HepG2 (cell line): Measurements from ENCODE around the gene TIMM10. TPM values are rescaled to one million over a fixed set of nuclear protein-coding genes. Genes with fewer than 3 reads are reported as not detected.

ENCODE experiments used
- GFI1 ChIP-seq: sonication (generic); formaldehyde crosslinking; IDR thresholded peaks from 2 replicates; pipeline ENCODE4 v1.5.0; 2020; ENCODE audit warnings: missing genetic modification reagents, mild to moderate bottlenecking, borderline replicate concordance
- HOXA9 ChIP-seq: sonication (generic); formaldehyde crosslinking; IDR thresholded peaks from 2 replicates; pipeline ENCODE4 v1.8.1; 2022; ENCODE audit warnings: missing genetic modification reagents, mild to moderate bottlenecking, moderate library complexity, borderline replicate concordance
- KDM2A ChIP-seq: sonication (generic); formaldehyde crosslinking; IDR thresholded peaks from 2 replicates; pipeline ENCODE4 v1.4.0; 2020; ENCODE audit warnings: low read depth, missing genetic modification reagents, borderline replicate concordance
- MTA1 ChIP-seq: sonication (generic); formaldehyde crosslinking; IDR thresholded peaks from 2 replicates; pipeline ENCODE4 v1.4.0; 2020; ENCODE audit warnings: missing genetic modification reagents, mild to moderate bottlenecking, borderline replicate concordance
- MTF2 ChIP-seq: sonication (generic); formaldehyde crosslinking; IDR thresholded peaks from 2 replicates; pipeline ENCODE4 v1.5.0; 2020; ENCODE audit warnings: missing genetic modification reagents, borderline replicate concordance
- NCOA2 ChIP-seq: sonication (generic); formaldehyde crosslinking; IDR thresholded peaks from 2 replicates; pipeline ENCODE4 v1.8.0; 2022; ENCODE audit warnings: inconsistent platforms
- NRL ChIP-seq: sonication (generic); formaldehyde crosslinking; IDR thresholded peaks from 2 replicates; pipeline ENCODE4 v1.5.0; 2020; ENCODE audit warnings: missing genetic modification reagents, mild to moderate bottlenecking, moderate library complexity, borderline replicate concordance
- POLR2AphosphoS2 ChIP-seq: IDR thresholded peaks from 2 replicates; pipeline ENCODE4 v1.6.1; 2011; ENCODE audit warnings: low read depth, low read length, improper control_type of control experiment
- SRSF1 ChIP-seq: fragments of 200-400 bp; formaldehyde crosslinking; optimal IDR thresholded peaks from 2 replicates; pipeline ENCODE3; 2017; ENCODE audit warnings: mild to moderate bottlenecking, low read depth, low read length, moderate library complexity
- TAF15 ChIP-seq: fragments of 200-400 bp; formaldehyde crosslinking; IDR thresholded peaks from one replicate; pipeline ENCODE4 v1.6.1; 2018; ENCODE audit warnings: mild to moderate bottlenecking, low read depth, low read length; ENCODE audit not compliant: poor library complexity, severe bottlenecking
- ZMYM3 ChIP-seq: sonication (generic); formaldehyde crosslinking; IDR thresholded peaks from 2 replicates; pipeline ENCODE4 v1.5.1; 2020; ENCODE audit warnings: mild to moderate bottlenecking, missing genetic modification reagents
- ZNF510 ChIP-seq: sonication (generic); formaldehyde crosslinking; IDR thresholded peaks from 2 replicates; pipeline ENCODE4 v1.4.0; 2020; ENCODE audit warnings: low read depth, mild to moderate bottlenecking, missing genetic modification reagents
- ZNF549 ChIP-seq: sonication (generic); formaldehyde crosslinking; IDR thresholded peaks from 2 replicates; pipeline ENCODE4 v1.5.0; 2020; ENCODE audit warnings: missing genetic modification reagents
- ZNF672 ChIP-seq: sonication (generic); formaldehyde crosslinking; IDR thresholded peaks from 2 replicates; pipeline ENCODE4 v1.8.1; 2022; ENCODE audit warnings: missing genetic modification reagents
- polyA plus RNA-seq, 8 experiments: library from polyadenylated mRNA; depleted of rRNA in 3 of 8; stranded (reverse) in 7 of 8; unstranded in 1 of 8; fragments of >200 nt; fragmentation: Illumina TruSeq in 4 of 8; extraction: Trizol in 4 of 8; gene quantifications; 2 replicates each; pipeline versions ENCODE4 v1.2.1 to v1.2.3, GENCODE V29; 2011 to 2016; ENCODE audit warnings: low read depth in 4 of 8, missing spikeins in 1 of 8, mixed read lengths in 1 of 8; ENCODE audit not compliant: insufficient read depth in 1 of 8
- total RNA-seq, 5 experiments: library from RNA; depleted of rRNA; stranded (reverse); fragments of >200 nt; fragmentation: Illumina TruSeq; extraction: Trizol; gene quantifications; 2 replicates each; pipeline ENCODE4 v1.2.3, GENCODE V29; 2016; ENCODE audit warnings: low read depth in 1 of 5
- TF ChIP-seq, protein P1 (sequence below): sonication (generic); formaldehyde crosslinking; IDR thresholded peaks from 2 replicates; pipeline ENCODE4; 2020; ENCODE audit warnings: missing genetic modification reagents, mild to moderate bottlenecking, borderline replicate concordance
- TF ChIP-seq, protein P2 (sequence below): sonication (generic); formaldehyde crosslinking; IDR thresholded peaks from 2 replicates; pipeline ENCODE4 v1.5.0; 2020; ENCODE audit warnings: missing genetic modification reagents, mild to moderate bottlenecking, borderline replicate concordance
- TF ChIP-seq, protein P3 (sequence below): sonication (generic); formaldehyde crosslinking; IDR thresholded peaks from 2 replicates; pipeline ENCODE4 v1.5.0; 2020; ENCODE audit warnings: mild to moderate bottlenecking, missing genetic modification reagents, borderline replicate concordance

Gene TIMM10
- total and polyA plus RNA-seq, 2 of the 13 experiments (the other 11 are each of a cell fraction or from before 2014, with no cell fraction given): 67.8 to 82.2 TPM

DNA sequence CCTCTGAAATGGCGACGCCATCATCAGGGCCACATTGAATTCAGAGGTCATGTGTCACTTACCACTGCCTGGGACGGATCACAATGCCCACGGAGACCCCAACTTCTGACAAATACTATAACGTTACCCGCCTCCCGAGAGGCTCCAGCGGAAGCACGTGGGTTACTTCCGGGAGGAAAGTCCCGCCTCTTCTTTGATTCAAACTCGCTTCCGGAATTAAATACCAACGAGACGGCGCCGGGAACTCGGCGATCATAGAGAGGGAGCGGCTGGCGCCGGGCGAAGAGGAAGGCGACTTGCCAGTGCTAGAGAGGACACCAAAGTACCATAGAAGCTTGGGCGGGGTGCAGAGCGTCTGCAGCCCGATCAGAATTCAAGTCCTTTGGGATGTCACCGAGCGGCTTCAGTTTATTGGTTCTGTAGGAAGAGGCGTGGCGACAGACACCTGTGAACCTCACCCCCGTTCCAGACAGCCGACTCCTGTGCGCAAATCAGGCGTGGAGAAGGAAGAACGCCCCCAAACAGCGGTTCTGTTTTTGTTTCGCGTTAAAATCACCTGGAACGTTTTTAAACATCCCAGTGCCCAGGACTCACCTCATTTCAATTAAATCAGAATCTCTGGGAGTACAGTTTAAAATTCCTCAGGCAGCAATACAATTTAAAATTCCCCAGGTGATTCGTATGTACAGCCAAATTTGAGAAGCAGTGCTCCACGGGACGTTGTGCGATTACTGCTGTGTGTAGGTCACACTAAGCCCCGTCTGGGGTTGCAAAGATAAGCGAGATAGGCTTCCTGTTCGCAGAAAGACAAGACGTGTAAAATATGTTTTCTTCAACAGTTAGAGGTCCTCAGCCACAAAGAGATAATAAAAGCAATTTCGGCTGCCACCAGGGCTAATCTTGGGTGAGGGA lies at the start of gene TIMM10 (continued):
- TF ChIP-seq, protein P1, sequence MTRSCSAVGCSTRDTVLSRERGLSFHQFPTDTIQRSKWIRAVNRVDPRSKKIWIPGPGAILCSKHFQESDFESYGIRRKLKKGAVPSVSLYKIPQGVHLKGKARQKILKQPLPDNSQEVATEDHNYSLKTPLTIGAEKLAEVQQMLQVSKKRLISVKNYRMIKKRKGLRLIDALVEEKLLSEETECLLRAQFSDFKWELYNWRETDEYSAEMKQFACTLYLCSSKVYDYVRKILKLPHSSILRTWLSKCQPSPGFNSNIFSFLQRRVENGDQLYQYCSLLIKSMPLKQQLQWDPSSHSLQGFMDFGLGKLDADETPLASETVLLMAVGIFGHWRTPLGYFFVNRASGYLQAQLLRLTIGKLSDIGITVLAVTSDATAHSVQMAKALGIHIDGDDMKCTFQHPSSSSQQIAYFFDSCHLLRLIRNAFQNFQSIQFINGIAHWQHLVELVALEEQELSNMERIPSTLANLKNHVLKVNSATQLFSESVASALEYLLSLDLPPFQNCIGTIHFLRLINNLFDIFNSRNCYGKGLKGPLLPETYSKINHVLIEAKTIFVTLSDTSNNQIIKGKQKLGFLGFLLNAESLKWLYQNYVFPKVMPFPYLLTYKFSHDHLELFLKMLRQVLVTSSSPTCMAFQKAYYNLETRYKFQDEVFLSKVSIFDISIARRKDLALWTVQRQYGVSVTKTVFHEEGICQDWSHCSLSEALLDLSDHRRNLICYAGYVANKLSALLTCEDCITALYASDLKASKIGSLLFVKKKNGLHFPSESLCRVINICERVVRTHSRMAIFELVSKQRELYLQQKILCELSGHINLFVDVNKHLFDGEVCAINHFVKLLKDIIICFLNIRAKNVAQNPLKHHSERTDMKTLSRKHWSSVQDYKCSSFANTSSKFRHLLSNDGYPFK (CRISPR knock-in tag): peak; percentile 74; the same call in 1 of the 2 replicates
- TF ChIP-seq ZMYM3 (CRISPR knock-in tag): no peak
- TF ChIP-seq ZNF549: no peak; the same call in 1 of the 2 replicates
- TF ChIP-seq TAF15: no peak
- TF ChIP-seq NRL (CRISPR knock-in tag): no peak; the same call in 1 of the 2 replicates
- 0 out of 2 replicates have a peak, but pooled peaks have one; percentile 16 for TF ChIP-seq NCOA2 (CRISPR knock-in tag)
- TF ChIP-seq MTA1 (CRISPR knock-in tag): no peak
- peak; percentile 89 for TF ChIP-seq KDM2A
- TF ChIP-seq MTF2 (CRISPR knock-in tag): no peak
- no peak for TF ChIP-seq ZNF672
- TF ChIP-seq, protein P2, sequence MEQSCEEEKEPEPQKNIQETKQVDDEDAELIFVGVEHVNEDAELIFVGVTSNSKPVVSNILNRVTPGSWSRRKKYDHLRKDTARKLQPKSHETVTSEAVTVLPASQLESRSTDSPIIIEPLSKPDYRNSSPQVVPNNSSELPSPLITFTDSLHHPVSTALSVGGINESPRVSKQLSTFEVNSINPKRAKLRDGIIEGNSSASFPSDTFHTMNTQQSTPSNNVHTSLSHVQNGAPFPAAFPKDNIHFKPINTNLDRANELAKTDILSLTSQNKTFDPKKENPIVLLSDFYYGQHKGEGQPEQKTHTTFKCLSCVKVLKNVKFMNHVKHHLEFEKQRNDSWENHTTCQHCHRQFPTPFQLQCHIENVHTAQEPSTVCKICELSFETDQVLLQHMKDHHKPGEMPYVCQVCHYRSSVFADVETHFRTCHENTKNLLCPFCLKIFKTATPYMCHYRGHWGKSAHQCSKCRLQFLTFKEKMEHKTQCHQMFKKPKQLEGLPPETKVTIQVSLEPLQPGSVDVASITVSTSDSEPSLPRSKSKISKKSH (CRISPR knock-in tag): no peak
- TF ChIP-seq GFI1: peak; percentile 72; the same call in 1 of the 2 replicates
- 0 out of 2 replicates have a peak, but pooled peaks have one; percentile 52 for TF ChIP-seq HOXA9 (CRISPR knock-in tag)
- TF ChIP-seq, protein P3, sequence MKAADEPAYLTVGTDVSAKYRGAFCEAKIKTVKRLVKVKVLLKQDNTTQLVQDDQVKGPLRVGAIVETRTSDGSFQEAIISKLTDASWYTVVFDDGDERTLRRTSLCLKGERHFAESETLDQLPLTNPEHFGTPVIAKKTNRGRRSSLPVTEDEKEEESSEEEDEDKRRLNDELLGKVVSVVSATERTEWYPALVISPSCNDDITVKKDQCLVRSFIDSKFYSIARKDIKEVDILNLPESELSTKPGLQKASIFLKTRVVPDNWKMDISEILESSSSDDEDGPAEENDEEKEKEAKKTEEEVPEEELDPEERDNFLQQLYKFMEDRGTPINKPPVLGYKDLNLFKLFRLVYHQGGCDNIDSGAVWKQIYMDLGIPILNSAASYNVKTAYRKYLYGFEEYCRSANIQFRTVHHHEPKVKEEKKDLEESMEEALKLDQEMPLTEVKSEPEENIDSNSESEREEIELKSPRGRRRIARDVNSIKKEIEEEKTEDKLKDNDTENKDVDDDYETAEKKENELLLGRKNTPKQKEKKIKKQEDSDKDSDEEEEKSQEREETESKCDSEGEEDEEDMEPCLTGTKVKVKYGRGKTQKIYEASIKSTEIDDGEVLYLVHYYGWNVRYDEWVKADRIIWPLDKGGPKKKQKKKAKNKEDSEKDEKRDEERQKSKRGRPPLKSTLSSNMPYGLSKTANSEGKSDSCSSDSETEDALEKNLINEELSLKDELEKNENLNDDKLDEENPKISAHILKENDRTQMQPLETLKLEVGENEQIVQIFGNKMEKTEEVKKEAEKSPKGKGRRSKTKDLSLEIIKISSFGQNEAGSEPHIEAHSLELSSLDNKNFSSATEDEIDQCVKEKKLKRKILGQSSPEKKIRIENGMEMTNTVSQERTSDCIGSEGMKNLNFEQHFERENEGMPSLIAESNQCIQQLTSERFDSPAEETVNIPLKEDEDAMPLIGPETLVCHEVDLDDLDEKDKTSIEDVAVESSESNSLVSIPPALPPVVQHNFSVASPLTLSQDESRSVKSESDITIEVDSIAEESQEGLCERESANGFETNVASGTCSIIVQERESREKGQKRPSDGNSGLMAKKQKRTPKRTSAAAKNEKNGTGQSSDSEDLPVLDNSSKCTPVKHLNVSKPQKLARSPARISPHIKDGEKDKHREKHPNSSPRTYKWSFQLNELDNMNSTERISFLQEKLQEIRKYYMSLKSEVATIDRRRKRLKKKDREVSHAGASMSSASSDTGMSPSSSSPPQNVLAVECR (CRISPR knock-in tag): peak; percentile 95
- TF ChIP-seq ZNF510 (CRISPR knock-in tag): no peak
- no peak for TF ChIP-seq SRSF1
- no peak for TF ChIP-seq POLR2AphosphoS2
